Renal cortex interstitium (tissue), 11 donors: Measurements from ENCODE around the gene CSTA. TPM values are rescaled to one million over a fixed set of nuclear protein-coding genes. Genes with fewer than 3 reads are reported as not detected.

Experiments used
- DNase-seq, 11 donors: peaks; one replicate each; pipeline ENCODE4 v3.0.0-alpha.2; 2013; ENCODE audit warnings: low read depth in 9 of 11, low spot score in 4 of 11; ENCODE audit errors: extremely low read depth in 1 of 11
- polyA plus RNA-seq, 3 donors: library from polyadenylated mRNA; unstranded; fragments of 120-200 nt; gene quantifications; one replicate each; pipeline ENCODE4 v1.2.1, GENCODE V29; 2013; ENCODE audit not compliant: insufficient read length in 3 of 3

Gene CSTA
- polyA plus RNA-seq, 3 donors, result 0.74 to 1.1 (median 0.86) TPM

DNA sequence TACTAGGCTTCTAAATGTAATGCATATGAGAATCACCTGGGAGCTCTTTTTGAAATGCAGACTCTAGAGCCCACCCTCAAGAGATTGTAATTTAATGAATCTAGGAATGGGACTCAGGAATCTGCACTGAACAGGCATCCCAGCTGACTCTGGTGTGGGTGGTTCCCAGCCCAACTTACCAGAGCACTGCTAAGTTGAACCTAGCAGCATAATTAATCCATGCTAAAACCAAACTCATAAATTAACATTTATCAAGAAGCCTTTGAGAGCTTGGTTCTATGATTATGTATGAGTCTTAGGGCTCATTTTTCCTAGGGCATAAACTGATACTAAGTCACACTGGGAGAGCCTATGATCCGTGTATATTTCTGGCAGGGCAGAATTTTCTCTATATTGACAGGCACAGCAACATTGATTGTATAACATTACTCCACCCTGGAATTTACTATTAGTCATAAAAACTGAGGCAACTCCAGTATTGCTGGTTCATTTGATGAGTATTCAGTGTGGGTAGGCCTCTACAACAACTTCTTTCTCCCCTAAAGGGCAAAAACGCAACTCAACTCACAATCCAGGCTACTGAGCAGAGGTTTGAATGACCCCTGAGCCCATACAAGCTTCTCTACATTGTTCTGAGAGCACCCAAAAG lies 10.7 kb upstream of the CSTA start:
- DNase-seq, result no peak

DNA sequence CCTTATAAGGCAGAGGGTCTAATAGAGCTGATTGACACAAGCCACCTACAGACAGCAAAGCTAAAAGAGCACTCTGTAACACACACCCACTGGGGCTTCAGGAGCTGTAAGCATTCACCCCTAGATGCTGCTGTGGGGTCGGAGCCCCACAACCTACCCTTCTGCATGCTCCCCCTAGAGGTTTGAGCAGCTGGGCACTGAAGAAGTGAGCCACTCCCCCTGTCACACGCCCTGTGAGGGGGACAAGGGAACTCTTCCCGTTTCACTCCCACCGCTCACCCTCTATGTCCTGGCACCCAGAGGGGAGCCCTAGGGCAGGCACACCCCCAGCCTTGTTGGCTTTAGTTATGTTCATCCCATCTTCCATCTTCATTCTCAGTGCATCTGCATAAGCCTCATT lies 9.4 kb upstream of the CSTA start:
- DNase-seq, result no peak

DNA sequence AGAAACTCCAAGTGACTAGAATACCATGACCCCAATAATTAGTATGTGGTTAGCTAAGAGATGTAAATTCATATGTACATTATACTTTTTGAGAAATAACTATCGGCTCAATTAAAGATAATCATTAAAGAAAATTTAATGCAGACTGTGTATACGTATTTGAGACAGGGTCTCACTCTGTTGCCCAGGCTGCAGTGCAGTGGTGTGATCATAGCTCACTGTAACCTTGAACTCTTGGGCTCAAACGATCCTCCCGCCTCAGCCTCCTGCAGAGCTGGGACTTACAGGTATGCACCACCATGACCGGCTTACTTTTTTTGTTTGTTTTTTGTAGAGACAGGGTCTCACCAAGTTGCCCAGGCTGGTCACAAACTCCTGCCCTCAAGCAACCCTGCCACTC lies 8.7 kb upstream of the CSTA start:
- DNase-seq, result no peak

DNA sequence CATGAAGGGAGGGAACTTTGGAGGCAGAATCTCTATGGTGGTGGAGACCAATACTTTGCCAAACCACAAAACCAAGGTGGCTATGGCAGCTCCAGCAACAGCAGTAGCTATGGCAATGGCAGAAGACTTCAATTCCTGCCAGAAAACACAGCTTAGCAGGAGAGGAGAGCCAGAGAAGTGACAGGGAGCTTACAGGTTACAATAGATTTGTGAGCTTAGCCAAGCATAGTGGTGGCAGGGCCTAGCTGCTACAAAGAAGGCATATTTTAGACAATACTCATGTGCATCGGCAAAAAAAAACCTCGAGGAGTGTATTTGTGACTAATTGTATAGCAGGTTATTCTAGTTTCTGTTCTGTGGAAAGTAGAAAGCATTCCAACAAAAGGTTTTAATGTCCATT lies 6.4 kb upstream of the CSTA start:
- DNase-seq, result no peak

DNA sequence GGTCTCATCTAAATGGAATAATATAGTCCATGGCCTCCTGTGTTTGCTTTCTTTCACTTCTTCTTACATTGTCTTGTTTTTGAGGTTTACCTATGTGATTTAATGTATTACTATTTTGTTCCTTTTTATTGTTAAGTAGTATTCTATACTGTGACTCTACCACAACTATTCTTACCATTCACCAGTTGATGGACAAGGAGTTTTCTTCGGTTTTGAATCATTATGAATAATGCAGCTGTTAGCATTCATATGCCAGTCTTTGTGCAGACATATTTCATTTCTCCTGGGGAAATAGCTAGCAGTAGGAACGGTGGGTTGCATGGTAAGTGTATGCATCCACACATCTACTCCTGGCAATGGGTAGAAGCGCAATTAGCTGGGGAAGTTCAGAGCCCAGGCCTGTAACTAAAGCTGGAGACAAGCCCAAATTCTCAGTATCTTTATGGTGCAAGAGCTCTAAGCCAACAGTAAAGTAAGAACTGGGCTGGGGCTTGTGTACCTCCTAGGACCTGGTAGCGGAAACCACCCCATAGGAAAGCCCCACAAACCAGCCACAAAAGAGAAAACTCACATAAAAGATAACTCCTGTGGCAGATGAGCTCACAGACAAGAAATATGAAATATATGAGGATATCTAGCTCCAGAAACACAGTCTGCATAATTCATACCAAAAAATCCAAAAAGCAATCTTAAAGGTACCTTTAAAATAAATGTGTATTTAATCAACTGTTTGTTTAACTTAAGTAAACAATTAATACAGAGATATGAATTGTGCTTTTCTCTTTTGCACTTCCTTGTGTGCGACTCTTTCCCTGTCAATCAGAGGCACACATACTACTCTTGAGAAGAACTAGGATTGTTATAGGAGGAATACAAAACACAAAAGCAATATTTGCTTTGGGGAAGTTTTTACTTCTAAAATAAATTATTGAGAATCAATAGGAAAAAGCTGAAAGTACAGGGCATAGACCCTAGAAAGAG lies 2.7 kb upstream of the CSTA start:
- no peak for DNase-seq

DNA sequence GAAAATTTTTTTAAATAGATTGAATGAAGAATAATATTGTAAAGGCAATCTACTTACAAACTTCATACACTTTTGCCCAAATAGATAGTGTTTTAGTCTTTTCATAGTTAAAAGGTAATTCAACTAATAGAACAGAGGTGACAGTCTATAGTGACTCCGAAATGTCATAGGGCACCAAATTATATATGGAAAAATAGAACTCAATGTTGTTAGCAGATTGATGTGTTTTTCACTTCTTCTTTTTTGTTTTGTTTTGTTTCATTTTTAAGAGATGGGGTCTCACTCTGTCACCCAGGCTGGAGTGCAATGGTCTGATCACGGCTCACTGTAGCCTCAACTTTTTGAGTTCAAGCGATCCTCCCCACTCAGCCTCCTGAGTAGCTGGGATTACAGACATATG lies 721 bp downstream of the CSTA start:
- DNase-seq, result no peak

DNA sequence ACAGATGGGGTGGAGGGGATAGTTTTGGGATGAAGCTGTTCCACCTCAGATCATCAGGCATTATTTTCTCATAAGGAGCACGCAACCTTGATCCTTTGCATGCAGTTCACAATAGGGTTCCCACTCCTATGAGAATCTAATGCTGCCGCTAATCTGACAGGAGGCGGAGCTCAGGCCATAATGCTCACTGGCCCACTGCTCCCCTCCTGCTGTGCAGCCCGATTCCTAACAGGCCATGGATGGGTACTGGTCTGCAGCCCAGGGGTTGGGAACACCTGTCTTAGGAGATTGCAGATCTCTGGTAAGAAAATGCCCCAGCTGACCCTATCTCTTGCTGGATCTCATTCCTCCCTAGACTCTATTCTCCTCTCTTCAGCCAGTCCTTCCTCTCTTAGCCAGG lies 6.8 kb downstream of the CSTA start:
- DNase-seq, result no peak

DNA sequence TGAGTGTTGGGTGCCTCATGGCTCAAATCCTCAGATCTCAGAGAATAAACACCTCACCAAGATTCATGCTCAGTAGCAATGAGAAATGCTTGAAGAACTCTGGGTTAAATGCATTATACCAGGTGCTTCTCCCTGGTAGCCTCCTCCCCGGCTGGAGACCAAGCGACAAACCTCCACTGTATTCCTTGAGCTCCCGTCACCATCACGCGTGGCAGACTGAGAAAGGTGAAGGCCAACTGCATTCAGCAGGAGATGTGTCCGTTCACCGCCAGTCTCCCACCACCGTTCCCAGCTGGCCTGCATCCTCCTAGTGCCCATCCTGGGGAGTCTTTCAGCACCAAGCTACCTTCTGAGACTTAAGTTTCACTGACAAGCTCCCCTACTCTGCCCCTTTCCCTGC lies 7.5 kb downstream of the CSTA start:
- no peak for DNase-seq

DNA sequence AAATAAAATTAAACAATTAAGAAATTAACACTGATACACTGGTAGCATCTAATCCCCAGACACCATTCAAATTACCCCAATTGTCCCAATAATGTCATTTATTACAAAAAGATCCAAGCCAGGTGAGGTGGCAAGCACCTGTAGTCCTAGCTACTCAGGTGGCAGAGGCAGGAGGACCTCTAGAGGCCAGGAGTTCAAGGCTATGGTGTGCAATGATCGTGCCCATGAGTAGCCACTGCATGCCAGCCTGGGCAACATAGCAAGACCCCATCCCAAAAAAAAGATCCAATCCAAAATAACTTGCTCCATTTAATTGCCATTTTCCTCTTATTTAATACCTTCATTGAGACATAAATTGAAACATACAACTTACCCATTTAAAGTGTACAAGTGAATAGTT lies 17.8 kb downstream of the CSTA start:
- no peak for DNase-seq

DNA sequence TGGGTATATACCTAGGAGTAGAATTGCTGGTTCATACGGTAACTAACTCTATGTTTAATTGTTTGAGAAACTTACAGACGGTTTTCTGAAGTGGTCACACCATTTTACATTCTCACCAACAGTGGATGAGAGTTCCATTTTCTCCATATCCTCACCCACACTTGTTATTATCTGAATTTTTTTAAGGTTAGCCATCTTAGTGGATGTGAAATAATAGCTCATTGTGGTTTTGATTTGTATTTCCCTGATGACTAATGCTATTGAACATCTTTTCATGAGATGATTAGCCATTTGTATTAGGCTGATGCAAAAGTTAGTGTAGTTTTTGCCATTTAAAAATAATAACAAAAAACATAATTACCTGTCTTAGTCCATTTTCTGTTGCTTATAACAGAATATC lies 18.6 kb downstream of the CSTA start:
- DNase-seq, result no peak

DNA sequence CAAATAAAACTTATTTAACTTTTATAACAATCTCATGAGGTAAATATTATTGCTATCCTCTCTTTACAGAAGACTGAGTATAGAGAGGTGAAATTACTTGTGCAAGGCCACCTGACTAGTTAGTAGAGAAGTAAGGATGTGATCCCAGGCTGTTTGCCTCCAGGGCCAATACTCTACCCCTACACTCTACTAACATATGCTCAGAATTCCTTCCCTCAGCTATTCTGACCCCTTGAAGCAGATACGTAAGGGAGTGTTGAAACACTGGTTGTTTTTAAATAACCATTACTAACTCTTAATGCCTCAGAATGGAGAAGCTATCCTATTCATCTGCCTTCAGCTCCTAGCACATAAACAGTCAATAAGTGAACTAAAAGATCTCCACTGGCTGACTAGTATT lies 24.1 kb downstream of the CSTA start:
- no peak for DNase-seq

DNA sequence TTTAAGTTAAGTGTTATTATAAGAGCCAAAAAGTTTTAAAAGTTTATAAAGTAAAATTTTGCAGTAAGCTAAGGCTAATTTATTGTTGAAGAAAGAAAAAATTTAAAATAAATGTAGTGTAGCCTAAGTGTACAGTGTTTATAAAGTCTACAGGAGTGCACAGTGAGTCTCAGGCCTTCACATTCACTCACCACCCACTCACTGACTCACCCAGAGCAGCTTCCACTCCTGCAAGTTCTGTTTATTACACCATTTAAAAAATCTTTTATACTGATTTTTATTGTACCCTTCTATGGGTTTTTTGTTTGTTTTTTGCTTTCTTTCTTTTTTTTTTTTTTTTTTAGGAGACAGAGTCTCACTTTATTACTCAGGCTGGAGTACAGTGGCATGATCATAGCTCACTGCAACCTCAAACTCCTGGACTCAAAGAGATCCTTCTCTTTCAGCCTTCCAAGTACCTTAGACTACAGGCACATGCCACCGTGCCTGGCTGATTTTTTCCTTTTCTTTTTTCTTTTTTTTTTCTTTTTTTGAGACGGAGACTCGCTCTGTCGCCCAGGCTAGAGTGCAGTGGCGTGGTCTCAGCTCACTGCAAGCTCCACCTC lies 25.9 kb downstream of the CSTA start:
- no peak for DNase-seq

DNA sequence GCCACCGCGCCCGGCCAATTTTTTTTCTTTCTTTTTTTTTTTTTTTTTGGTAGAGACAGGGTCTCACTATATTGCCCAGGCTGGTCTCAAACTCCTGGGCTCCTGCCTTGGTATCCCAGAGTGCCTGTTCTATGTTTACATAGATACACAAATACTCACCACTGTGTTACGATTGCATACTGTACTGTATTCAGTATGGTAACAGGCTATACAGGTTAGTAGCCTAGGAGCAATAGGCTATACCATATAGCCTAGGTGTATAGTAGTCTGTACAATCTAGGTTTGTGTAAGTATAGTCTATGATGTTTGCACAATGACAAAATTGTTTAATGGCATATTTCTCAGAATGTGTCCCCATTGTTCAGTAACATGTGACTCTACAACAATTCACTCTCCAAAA lies 26.6 kb downstream of the CSTA start:
- DNase-seq, result no peak

DNA sequence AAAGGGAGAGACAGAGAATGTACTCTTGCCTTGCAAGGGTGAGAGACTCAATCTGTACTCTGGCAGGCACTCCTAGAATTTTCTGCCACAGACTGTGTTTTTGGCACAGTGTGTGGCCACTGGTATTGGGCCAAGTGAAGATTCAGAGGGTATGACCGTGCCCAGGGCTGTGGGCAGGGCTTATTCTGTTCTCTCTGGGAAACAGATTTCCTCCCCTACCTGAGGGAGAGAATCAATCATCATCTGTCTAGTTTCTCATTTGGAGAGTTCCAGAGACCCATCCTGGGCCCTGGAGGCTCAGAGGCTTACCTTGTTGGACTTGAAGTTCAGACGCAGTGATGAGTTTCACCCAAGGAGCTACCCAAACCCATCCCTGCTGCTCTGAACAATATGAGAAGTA lies 28.2 kb downstream of the CSTA start:
- DNase-seq, result no peak

DNA sequence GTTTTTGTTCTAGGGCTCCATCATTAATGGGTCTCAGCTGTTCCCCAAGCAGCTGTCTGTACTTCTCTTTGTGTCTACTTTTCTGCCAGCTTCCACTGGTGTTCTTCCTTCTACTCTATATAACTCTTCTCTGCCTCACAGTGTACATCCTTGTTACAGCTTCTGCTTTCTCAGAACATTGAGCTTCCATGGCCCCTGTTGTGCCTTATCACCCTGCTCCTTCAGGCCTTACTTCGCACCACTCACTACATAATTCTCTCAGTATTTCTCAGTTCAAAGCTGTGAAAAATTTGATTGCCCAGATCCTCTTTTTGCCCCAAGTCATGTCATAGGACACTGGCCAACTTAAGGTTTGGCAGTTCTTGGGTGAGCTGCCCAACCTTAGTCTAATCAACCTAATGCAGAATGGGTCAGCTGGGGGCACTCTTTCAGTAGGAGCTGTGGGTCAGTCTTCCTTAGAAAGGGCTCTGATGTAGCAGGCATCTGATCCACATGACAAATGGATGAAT lies 28.9 kb downstream of the CSTA start:
- no peak for DNase-seq

DNA sequence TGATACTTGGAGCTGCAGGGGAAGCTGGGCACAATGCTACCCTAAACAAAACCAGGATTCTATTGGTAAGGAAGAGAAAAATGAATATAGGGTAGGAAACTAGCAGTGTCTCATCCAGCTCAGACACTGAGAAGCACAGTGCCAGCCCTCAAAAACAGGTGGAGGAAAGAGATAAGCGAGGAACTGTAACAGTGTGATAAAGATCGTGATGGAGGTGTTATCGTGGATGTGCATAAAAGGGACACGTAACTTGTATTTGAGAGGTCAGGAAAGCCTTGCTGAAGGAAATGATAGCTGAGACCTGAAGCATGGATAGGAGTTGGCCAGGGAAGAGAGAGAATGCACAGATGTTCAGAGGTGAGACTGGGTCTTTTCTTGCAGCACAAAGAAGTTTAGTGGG lies 30.6 kb downstream of the CSTA start:
- DNase-seq, result no peak

DNA sequence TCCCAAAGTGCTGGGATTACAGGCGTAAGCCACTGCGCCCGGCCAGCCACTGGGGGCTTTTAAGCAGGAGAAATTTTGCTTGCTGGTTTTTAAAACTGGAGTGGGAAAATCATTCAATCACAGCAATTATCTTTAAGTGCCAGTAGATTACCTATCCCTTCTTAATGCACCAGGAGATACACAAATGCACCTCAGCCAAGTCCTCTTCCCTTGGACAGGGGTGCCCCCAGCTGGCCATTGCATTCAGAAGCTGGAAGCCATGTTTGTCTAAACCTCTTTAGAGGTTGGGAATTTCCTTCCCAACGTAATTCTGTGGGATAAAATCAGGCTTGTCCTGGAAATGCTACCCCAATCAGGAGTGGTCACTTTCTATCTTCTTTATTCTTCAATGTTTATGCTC lies 31.4 kb downstream of the CSTA start:
- DNase-seq, result peak in 8 of 11 donors; percentile 2 to 31 (median 6)

DNA sequence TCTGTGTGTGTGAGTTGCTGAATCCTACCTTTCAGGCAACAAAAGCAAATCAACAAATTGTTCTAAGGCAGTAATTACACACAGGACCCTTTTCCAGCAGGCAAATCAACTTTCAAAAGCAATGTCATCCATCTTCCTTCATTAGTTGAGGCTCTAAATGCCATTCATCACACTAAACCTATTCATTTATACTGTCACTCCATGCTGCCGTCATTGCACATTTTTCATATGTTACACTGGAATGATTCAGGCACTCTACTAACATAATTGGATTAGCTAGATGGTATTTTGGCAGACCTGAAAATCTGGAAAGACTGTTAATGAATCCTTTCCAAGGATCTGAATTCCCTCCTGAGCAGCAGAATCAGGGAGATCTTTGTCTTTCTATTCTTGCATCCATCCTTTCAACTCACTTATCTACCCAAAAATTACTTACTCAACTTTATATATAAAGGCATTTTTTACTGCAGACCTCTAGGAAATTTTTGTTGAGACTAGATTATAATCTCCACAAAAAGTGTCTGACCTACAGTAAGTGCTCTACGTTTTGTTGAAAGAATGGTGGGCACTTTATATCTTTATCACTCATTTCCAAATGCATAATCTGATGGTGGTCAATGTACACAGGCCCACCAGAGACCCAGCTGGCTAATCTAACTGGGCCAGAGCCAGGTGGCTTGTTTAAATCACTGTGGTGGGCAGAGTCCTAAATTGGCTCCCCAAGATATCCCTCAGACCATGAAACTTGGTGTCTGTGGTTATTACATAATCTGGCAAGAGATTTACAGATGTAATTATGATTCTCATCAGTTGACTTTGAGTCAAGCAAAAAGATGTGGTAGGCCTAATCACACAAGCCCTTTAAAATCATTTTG lies 33.0 kb downstream of the CSTA start:
- DNase-seq, result no peak

DNA sequence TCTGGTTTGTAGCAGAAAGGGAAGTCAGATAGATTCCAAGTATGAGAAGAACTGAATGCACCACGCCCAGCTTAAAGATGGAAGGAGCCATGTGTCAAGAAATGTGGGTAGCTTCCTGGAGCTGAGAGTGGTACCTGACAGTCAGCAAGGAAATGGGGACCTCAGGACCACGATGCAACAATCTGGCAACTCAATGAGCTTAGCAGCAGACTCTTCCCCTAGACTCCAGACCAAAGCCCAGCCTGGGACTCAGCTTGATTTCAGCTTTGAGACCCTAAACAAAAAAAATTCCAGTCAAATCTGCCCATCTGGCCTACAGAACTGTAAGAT lies 33.6 kb downstream of the CSTA start:
- DNase-seq, result no peak
